Fibroblast of lung (primary cell): ENCODE measurements around the gene N4BP2L2. TPM values are rescaled to one million over a fixed set of nuclear protein-coding genes. Genes with fewer than 3 reads are reported as not detected.

Experiments
- DNase-seq, 2 donors: peaks; one replicate each; pipeline versions ENCODE4 v3.0.0 to v3.0.0-alpha.2; 2010; ENCODE audit warnings: low read depth in 2 of 2
- H2AFZ ChIP-seq: 2 replicates; pipeline ENCODE4 v1.5.1; 2012; ENCODE audit warnings: low read length, control low read depth, inconsistent platforms
- H3K27ac ChIP-seq: 2 replicates; pipeline ENCODE4 v1.5.1; 2011; ENCODE audit warnings: low read length, control low read depth; ENCODE audit not compliant: insufficient read depth
- H3K27me3 ChIP-seq: 2 replicates; pipeline ENCODE4 v1.5.1; 2011; ENCODE audit warnings: mild to moderate bottlenecking, low read length; ENCODE audit not compliant: control insufficient read depth, insufficient read depth
- H3K36me3 ChIP-seq: 2 replicates; pipeline ENCODE4 v1.5.1; 2011; ENCODE audit warnings: low read length; ENCODE audit not compliant: control insufficient read depth, insufficient read depth
- H3K4me1 ChIP-seq: 2 replicates; pipeline ENCODE4 v1.5.1; 2011; ENCODE audit warnings: low read length; ENCODE audit not compliant: control insufficient read depth, insufficient read depth; ENCODE audit errors: extremely low read depth
- H3K4me2 ChIP-seq: 2 replicates; pipeline ENCODE4 v1.5.1; 2011; ENCODE audit warnings: low read length, control low read depth; ENCODE audit not compliant: insufficient read depth; ENCODE audit errors: extremely low read depth
- H3K4me3 ChIP-seq, 4 experiments: fragments of 200-600 bp in 1 of 4; sonication (generic) in 1 of 4; replicated peaks in 1 of 4; 2 replicates each; pipeline ENCODE4 v1.5.1; 2011 to 2016; ENCODE audit warnings: low read length in 4 of 4, low read depth in 3 of 4, mild to moderate bottlenecking in 3 of 4, control low read depth in 2 of 4, inconsistent platforms in 1 of 4, mixed read lengths in 1 of 4; ENCODE audit not compliant: insufficient read depth in 1 of 4; ENCODE audit errors: control extremely low read depth in 1 of 4
- H3K79me2 ChIP-seq: 2 replicates; pipeline ENCODE4 v1.5.1; 2012; ENCODE audit warnings: mild to moderate bottlenecking, low read length, inconsistent platforms; ENCODE audit not compliant: control insufficient read depth, insufficient read depth
- H3K9ac ChIP-seq: 2 replicates; pipeline ENCODE4 v1.5.1; 2011; ENCODE audit warnings: mild to moderate bottlenecking, low read length, control low read depth; ENCODE audit not compliant: insufficient read depth
- H3K9me3 ChIP-seq: 2 replicates; pipeline ENCODE4 v1.5.1; 2012; ENCODE audit warnings: low read depth, low read length; ENCODE audit not compliant: control insufficient read depth, insufficient read depth
- H4K20me1 ChIP-seq: 2 replicates; pipeline ENCODE4 v1.5.1; 2011; ENCODE audit warnings: low read length; ENCODE audit not compliant: control insufficient read depth, insufficient read depth; ENCODE audit errors: extremely low read depth
- CTCF ChIP-seq, 2 donors: IDR thresholded peaks in 1 of 2; conservative IDR thresholded peaks in 1 of 2; 1 replicate in 1 of 2; 2 replicates in 1 of 2; pipeline ENCODE4 v1.5.1; 2011 to 2012; ENCODE audit warnings: low read length in 2 of 2, control low read depth in 1 of 2, inconsistent platforms in 1 of 2, low read depth in 1 of 2, mild to moderate bottlenecking in 1 of 2
- EZH2 ChIP-seq: IDR thresholded peaks from 2 replicates; pipeline ENCODE4 v1.5.1; 2012; ENCODE audit warnings: low read length, control low read depth, mild to moderate bottlenecking; ENCODE audit errors: missing control alignments
- polyA minus RNA-seq: library from RNA; depleted of rRNA, polyadenylated mRNA; stranded (reverse); fragments of >200 nt; gene quantifications from 2 replicates; pipeline ENCODE4 v1.2.3, GENCODE V29; 2011; ENCODE audit warnings: low replicate concordance
- polyA plus RNA-seq, 2 donors: library from polyadenylated mRNA; depleted of rRNA in 1 of 2; stranded (reverse) in 1 of 2; unstranded in 1 of 2; fragments of >200 nt; gene quantifications; 2 replicates each; pipeline ENCODE4 v1.2.1, GENCODE V29; 2011 to 2012; ENCODE audit warnings: missing spikeins in 1 of 2
- total RNA-seq: library from RNA; depleted of rRNA; stranded (reverse); fragments of >200 nt; gene quantifications from 2 replicates; pipeline ENCODE4 v1.2.1, GENCODE V29; 2014

N4BP2L2 gene
- total RNA-seq, result 106 and 139 TPM in 2 replicates
- polyA plus RNA-seq, result 40.7 and 62.4 TPM in 2 replicates
- 27.1 and 47.1 TPM in 2 replicates for polyA plus RNA-seq (2012)
- 4.4 and 10.0 TPM in 2 replicates for polyA minus RNA-seq

- DNase-seq, result peak; percentile 96 to 99
- H3K4me2 ChIP-seq, result peak within 1 kb of the TSS; percentile 18
- peak within 1 kb of the TSS; percentile 48 to 99 (median 64) for H3K4me3 ChIP-seq
- H2AFZ ChIP-seq, result peak within 1 kb of the TSS; percentile 68
- H3K9me3 ChIP-seq, result no peaks in the 10 kb centered on the region
- peaks cover 2% of the 10 kb centered on the region for H3K4me1 ChIP-seq
- TF ChIP-seq EZH2 (no peak), CTCF (conservative IDR thresholded peaks at IDR 0.05 in 1 of 2, IDR thresholded peaks at IDR 0.05 in 1 of 2; ENCODE audit: low read depth in 1 of 2, low read length in 2 of 2) (peak; percentile 38 to 53)
- H3K27me3 ChIP-seq, result no peaks in the 10 kb centered on the region
- peak within 1 kb of the TSS; percentile 82 for H3K9ac ChIP-seq
- H3K36me3 ChIP-seq, result peaks cover 3% of the 10 kb centered on the region
- peak within 1 kb of the TSS; percentile 96 for H3K27ac ChIP-seq
- no peaks in the 10 kb centered on the region for H4K20me1 ChIP-seq
- peaks cover 38% of the 10 kb centered on the region for H3K79me2 ChIP-seq
Measured at GRCh38 chr13:32538621-32539246, at the start of gene N4BP2L2. N4BP2L2 (minus strand) TSS chr13:32538795; CDS start chr13:32537027, 1,768 bp downstream.

GRCh38 chr13:32587811-32588170 is 49.2 kb upstream of the N4BP2L2 start:
- peaks cover 53% of the 10 kb centered on the region for H3K79me2 ChIP-seq
- H3K9ac ChIP-seq, result peak overlapping the region; percentile 73
- H3K4me1 ChIP-seq, result peaks cover 9% of the 10 kb centered on the region
- peak overlapping the region; percentile 82 for H3K27ac ChIP-seq
- H3K36me3 ChIP-seq, result no peaks in the 10 kb centered on the region
- peak overlapping the region; percentile 68 to 96 (median 82) for H3K4me3 ChIP-seq
- DNase-seq, result peak; percentile 39 to 50
- H3K9me3 ChIP-seq, result no peaks in the 10 kb centered on the region
- peak overlapping the region; percentile 97 for H3K4me2 ChIP-seq
- TF ChIP-seq EZH2 (no peak), CTCF (conservative IDR thresholded peaks at IDR 0.05 in 1 of 2, IDR thresholded peaks at IDR 0.05 in 1 of 2; ENCODE audit: low read depth in 1 of 2, low read length in 2 of 2) (no peak)
- peak overlapping the region; percentile 73 for H2AFZ ChIP-seq
- H4K20me1 ChIP-seq, result no peaks in the 10 kb centered on the region
- no peaks in the 10 kb centered on the region for H3K27me3 ChIP-seq

GRCh38 chr13:32587011-32587810 is 48.6 kb upstream of the N4BP2L2 start:
- peak overlapping the region; percentile 82 for H3K27ac ChIP-seq
- H3K79me2 ChIP-seq, result peaks cover 47% of the 10 kb centered on the region
- peak overlapping the region; percentile 68 to 96 (median 82) for H3K4me3 ChIP-seq
- H3K27me3 ChIP-seq, result no peaks in the 10 kb centered on the region
- no peak for TF ChIP-seq EZH2
- TF ChIP-seq CTCF (conservative IDR thresholded peaks at IDR 0.05 in 1 of 2, IDR thresholded peaks at IDR 0.05 in 1 of 2; ENCODE audit: low read depth in 1 of 2, low read length in 2 of 2), result no peak
- no peaks in the 10 kb centered on the region for H3K9me3 ChIP-seq
- peak overlapping the region; percentile 97 for H3K4me2 ChIP-seq
- peak overlapping the region; percentile 73 for H3K9ac ChIP-seq
- no peaks in the 10 kb centered on the region for H4K20me1 ChIP-seq
- H3K4me1 ChIP-seq, result peaks cover 9% of the 10 kb centered on the region
- H3K36me3 ChIP-seq, result no peaks in the 10 kb centered on the region
- DNase-seq, result peak; percentile 71
- H2AFZ ChIP-seq, result peak overlapping the region; percentile 73
